ENCODE results near the gene YIF1B.

The YIF1B gene

DNA sequence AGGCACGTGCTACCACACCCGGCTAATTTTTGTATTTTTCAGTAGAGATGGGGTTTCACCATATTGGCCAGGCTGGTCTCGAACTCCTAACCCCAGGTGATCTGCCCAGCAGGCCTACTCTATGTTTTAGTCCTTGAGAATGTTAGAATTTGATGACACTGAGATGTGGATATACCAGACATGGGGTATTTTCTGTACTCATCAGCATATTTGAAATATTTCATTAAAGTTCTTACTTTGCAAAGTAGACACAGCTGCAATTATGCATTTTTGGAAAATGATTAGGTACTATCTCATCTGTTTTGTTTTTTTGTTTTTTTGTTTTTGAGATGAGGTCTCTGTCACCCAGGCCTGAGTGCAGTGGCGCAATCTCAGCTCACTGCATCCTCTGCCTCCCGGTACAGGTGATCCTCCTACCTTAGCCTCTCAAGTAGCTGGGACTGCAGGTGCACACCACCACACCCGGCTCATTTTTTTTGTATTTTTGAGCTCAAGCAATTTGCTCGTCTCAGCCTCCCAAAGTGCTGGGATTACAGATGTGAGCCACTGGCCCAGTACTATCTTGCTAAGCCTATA, 38.7 kb downstream of the YIF1B start:
- no peak for DNase-seq (ENCODE audit: low spot score)
- Histone ChIP-seq H3K27ac (ENCODE audit: poor library complexity, severe bottlenecking) (peak overlapping the region; percentile 49), H3K9me3 (ENCODE audit: severe bottlenecking) (no peaks in the 10 kb centered on the region), H3K36me3 (ENCODE audit: low read depth) (peaks cover 74% of the 10 kb centered on the region), H3K4me3 (ENCODE audit: severe bottlenecking) (no peak overlapping the region), H3K27me3 (ENCODE audit: insufficient read depth, poor library complexity, severe bottlenecking) (no peaks in the 10 kb centered on the region), H3K4me1 (ENCODE audit: insufficient read depth, poor library complexity, severe bottlenecking) (peaks cover 25% of the 10 kb centered on the region)
- TF ChIP-seq, protein P1, sequence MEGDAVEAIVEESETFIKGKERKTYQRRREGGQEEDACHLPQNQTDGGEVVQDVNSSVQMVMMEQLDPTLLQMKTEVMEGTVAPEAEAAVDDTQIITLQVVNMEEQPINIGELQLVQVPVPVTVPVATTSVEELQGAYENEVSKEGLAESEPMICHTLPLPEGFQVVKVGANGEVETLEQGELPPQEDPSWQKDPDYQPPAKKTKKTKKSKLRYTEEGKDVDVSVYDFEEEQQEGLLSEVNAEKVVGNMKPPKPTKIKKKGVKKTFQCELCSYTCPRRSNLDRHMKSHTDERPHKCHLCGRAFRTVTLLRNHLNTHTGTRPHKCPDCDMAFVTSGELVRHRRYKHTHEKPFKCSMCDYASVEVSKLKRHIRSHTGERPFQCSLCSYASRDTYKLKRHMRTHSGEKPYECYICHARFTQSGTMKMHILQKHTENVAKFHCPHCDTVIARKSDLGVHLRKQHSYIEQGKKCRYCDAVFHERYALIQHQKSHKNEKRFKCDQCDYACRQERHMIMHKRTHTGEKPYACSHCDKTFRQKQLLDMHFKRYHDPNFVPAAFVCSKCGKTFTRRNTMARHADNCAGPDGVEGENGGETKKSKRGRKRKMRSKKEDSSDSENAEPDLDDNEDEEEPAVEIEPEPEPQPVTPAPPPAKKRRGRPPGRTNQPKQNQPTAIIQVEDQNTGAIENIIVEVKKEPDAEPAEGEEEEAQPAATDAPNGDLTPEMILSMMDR (IDR thresholded peaks at IDR 0.05; ENCODE audit: poor library complexity, severe bottlenecking) = no peak
- ATAC-seq (ENCODE audit: low read depth) = no peak

GRCh38 chr19:38274739-38275138, 41.0 kb downstream of the YIF1B start:
- Histone ChIP-seq H3K36me3 (ENCODE audit: low read depth) (peaks cover 67% of the 10 kb centered on the region), H3K27me3 (ENCODE audit: insufficient read depth, poor library complexity, severe bottlenecking) (no peaks in the 10 kb centered on the region), H3K9me3 (ENCODE audit: severe bottlenecking) (no peaks in the 10 kb centered on the region), H3K4me3 (ENCODE audit: severe bottlenecking) (no peak overlapping the region), H3K4me1 (ENCODE audit: insufficient read depth, poor library complexity, severe bottlenecking) (peaks cover 24% of the 10 kb centered on the region), H3K27ac (ENCODE audit: poor library complexity, severe bottlenecking) (no peak overlapping the region)
- DNase-seq (ENCODE audit: low spot score) (no peak), ATAC-seq (ENCODE audit: low read depth) (no peak)
- TF ChIP-seq, protein P1 (IDR thresholded peaks at IDR 0.05; ENCODE audit: poor library complexity, severe bottlenecking) = no peak

DNA sequence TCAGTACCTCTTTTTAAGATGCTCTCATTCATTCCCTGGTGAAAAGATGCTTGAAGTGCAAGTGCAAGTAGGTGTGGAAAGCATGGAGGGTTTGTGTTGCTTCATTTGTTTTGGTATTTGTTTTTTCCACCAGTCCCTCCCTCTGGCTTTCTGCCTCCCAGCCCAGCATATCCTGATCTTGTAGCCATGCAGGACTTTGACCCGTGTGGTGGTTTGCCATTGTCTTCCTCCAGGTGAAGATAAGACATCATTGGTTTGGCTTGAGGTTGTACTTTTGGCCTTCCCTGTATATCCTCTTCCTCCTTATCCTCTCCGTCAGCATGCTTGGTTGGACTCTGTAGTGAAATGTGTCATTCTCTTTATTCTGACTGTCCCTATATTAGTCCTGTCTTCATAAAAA, 42.2 kb downstream of the YIF1B start:
- H3K4me3 ChIP-seq (ENCODE audit: severe bottlenecking) = no peak overlapping the region
- peaks cover 56% of the 10 kb centered on the region for H3K36me3 ChIP-seq (ENCODE audit: low read depth)
- no peak for ATAC-seq (ENCODE audit: low read depth)
- peaks cover 24% of the 10 kb centered on the region for H3K4me1 ChIP-seq (ENCODE audit: insufficient read depth, poor library complexity, severe bottlenecking)
- no peak for DNase-seq (ENCODE audit: low spot score)
- H3K9me3 ChIP-seq (ENCODE audit: severe bottlenecking) = no peaks in the 10 kb centered on the region
- H3K27ac ChIP-seq (ENCODE audit: poor library complexity, severe bottlenecking) = no peak overlapping the region
- TF ChIP-seq, protein P1 (IDR thresholded peaks at IDR 0.05; ENCODE audit: poor library complexity, severe bottlenecking) = no peak
- H3K27me3 ChIP-seq (ENCODE audit: insufficient read depth, poor library complexity, severe bottlenecking) = no peaks in the 10 kb centered on the region

DNA sequence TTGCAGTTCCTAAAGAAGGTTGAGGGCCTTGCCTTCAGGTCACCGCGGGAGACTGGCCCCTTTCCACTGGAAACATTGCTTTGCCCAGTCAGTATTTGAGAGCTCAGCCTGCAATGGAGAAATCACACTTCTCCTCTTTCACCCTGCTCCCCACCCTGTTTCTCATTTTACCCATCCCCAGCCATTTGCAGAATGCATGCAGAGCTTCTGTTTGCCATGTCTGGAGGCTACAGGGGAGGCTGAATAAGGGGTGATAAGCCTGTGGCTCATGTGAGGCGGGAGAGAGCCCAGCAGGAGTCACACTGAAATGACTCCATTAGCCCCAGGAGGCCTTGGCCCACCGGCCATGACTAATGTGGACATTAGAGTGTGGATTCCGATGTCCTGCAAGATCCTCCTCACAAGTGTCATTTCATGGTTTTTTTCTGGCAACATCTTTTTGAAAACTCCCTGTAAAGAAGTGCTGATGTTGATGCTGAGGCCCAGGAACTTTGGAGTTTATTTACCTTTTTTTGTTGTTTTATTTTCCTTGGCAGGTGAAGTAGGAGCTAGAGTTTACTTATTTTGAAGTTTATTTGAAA, 45.1 kb downstream of the YIF1B start:
- peaks cover 47% of the 10 kb centered on the region for H3K36me3 ChIP-seq (ENCODE audit: low read depth)
- peaks cover 20% of the 10 kb centered on the region for H3K4me1 ChIP-seq (ENCODE audit: insufficient read depth, poor library complexity, severe bottlenecking)
- peak overlapping the region; percentile 87 for H3K27ac ChIP-seq (ENCODE audit: poor library complexity, severe bottlenecking)
- no peaks in the 10 kb centered on the region for H3K27me3 ChIP-seq (ENCODE audit: insufficient read depth, poor library complexity, severe bottlenecking)
- ATAC-seq (ENCODE audit: low read depth) (no peak), DNase-seq (ENCODE audit: low spot score) (no peak)
- TF ChIP-seq, protein P1 (IDR thresholded peaks at IDR 0.05; ENCODE audit: poor library complexity, severe bottlenecking) = no peak
- no peaks in the 10 kb centered on the region for H3K9me3 ChIP-seq (ENCODE audit: severe bottlenecking)
- H3K4me3 ChIP-seq (ENCODE audit: severe bottlenecking) = no peak overlapping the region

DNA sequence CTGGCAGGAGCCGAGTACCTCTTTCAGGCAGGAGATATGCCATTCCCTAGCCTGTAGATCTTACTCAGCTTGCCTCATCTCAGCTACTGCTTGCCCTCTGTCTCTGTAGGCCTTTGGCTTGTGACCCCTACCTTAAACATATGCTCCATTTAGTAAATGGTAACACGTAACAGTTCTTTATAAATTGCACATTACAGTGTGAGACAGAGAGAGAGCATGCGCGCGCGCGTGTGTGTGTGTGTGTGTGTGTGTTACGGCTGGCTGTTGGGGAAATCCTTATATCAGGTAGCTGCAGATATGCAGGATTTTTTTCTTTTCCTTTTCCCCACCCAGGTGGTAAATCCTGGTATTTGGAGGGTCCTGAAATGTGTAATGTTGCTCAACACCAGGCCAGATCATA, 47.2 kb downstream of the YIF1B start:
- Histone ChIP-seq H3K9me3 (ENCODE audit: severe bottlenecking) (no peaks in the 10 kb centered on the region), H3K27ac (ENCODE audit: poor library complexity, severe bottlenecking) (peak overlapping the region; percentile 87), H3K36me3 (ENCODE audit: low read depth) (peaks cover 32% of the 10 kb centered on the region), H3K27me3 (ENCODE audit: insufficient read depth, poor library complexity, severe bottlenecking) (no peaks in the 10 kb centered on the region), H3K4me3 (ENCODE audit: severe bottlenecking) (no peak overlapping the region), H3K4me1 (ENCODE audit: insufficient read depth, poor library complexity, severe bottlenecking) (peaks cover 26% of the 10 kb centered on the region)
- DNase-seq (ENCODE audit: low spot score) (no peak), ATAC-seq (ENCODE audit: low read depth) (no peak)
- TF ChIP-seq, protein P1 (IDR thresholded peaks at IDR 0.05; ENCODE audit: poor library complexity, severe bottlenecking) = no peak

Data from RWPE2 (cell line).